IMR-90 (cell line): ENCODE measurements around the gene SLC44A4.

Source experiments
- CEBPB ChIP-seq: IDR thresholded peaks from 2 replicates; pipeline ENCODE4 v1.6.1; 2012; ENCODE audit warnings: low read depth, low read length, improper control_type of control experiment
- FOS ChIP-seq: fragments of 150-350 bp; IDR thresholded peaks from 2 replicates; pipeline ENCODE4 v1.6.1; 2016; ENCODE audit warnings: low read depth, low read length
- TF ChIP-seq, protein P1 (sequence below): conservative IDR thresholded peaks from 2 replicates; pipeline ENCODE4 v1.5.1; 2012; ENCODE audit warnings: mild to moderate bottlenecking, low read depth, low read length, improper control_type of control experiment

DNA sequence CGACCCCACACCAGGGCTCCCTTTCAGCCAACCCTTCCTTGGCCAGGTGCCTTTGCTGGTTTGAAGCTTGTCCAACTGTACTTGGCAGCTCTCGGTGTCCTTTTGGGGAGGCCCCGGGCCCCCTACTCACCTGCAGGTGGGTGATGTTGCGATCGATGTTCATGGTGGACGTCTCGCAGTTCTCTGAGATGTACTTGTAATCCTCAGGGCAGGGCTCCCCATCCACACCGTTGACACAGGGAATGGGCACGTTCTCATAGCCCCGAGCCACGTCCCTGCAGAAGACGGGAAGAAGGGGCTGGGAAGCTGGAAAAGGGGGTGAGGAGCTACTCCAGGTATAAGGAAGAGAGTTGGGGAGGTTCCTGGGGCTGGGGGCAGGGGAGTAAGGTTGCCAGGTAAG, 4.9 kb upstream of the SLC44A4 start:
- TF ChIP-seq CEBPB, result no peak
- TF ChIP-seq, protein P1, sequence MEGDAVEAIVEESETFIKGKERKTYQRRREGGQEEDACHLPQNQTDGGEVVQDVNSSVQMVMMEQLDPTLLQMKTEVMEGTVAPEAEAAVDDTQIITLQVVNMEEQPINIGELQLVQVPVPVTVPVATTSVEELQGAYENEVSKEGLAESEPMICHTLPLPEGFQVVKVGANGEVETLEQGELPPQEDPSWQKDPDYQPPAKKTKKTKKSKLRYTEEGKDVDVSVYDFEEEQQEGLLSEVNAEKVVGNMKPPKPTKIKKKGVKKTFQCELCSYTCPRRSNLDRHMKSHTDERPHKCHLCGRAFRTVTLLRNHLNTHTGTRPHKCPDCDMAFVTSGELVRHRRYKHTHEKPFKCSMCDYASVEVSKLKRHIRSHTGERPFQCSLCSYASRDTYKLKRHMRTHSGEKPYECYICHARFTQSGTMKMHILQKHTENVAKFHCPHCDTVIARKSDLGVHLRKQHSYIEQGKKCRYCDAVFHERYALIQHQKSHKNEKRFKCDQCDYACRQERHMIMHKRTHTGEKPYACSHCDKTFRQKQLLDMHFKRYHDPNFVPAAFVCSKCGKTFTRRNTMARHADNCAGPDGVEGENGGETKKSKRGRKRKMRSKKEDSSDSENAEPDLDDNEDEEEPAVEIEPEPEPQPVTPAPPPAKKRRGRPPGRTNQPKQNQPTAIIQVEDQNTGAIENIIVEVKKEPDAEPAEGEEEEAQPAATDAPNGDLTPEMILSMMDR, result no peak
- no peak for TF ChIP-seq FOS
